Activated CD8-positive, alpha-beta memory T cell treated with anti-CD3 and anti-CD28 coated beads for 48 hours (primary cell): ENCODE results near the gene IGF2R.
"Not testable (repeated sequence)": the region's sequence is repeated elsewhere in the genome, so short reads cannot be mapped to it uniquely, and the experiment has no call there.

Experiments used
- DNase-seq, 3 experiments: peaks; one replicate each; pipeline ENCODE4 v3.0.0-alpha.2; 2020; ENCODE audit warnings: low read depth in 2 of 3, low spot score in 2 of 3

IGF2R gene

GRCh38 chr6:160135907-160136655, 167.2 kb downstream of the IGF2R start:
- DNase-seq: no peak

DNA sequence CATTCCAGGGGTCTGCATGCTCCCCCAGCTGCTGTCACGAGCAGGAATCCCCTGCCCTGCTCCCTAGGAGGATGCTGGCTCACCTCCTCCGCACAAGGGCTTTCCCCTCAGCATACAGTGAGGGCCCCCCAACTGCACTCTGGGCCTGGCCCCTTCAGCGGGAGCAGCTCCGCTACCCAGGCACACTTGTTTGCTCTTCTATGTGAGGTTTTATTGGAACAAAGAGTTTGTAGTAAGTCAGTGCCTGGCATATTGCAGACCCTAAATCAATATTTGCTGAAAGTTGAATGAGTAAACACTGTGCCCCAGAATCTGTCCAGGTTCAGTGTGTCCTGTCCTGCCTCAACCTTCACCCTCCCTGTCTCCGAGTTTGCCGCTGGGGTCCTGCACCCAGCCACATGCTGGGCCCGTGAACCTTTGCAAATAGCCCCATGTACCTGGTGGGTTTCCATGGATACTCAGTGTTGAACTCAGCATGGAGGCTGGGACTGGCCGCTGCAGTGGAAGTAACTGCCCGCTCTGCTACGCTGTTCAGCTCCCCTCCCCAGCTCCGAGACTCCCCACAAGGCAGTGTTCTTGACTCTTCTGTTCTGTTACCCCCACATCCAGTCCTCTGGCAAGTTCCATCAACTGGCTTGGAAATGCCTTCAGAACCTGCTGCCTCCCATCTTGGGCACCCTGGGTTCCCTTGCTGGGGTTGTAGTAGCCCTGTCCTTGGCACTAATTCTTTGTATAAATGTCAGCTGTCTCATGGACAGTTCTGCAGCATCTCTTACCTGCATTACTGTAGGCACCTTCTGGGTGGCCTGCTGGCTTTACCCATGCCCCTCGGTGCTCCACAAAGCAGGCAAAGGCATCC, 168.5 kb downstream of the IGF2R start:
- no peak for DNase-seq

DNA sequence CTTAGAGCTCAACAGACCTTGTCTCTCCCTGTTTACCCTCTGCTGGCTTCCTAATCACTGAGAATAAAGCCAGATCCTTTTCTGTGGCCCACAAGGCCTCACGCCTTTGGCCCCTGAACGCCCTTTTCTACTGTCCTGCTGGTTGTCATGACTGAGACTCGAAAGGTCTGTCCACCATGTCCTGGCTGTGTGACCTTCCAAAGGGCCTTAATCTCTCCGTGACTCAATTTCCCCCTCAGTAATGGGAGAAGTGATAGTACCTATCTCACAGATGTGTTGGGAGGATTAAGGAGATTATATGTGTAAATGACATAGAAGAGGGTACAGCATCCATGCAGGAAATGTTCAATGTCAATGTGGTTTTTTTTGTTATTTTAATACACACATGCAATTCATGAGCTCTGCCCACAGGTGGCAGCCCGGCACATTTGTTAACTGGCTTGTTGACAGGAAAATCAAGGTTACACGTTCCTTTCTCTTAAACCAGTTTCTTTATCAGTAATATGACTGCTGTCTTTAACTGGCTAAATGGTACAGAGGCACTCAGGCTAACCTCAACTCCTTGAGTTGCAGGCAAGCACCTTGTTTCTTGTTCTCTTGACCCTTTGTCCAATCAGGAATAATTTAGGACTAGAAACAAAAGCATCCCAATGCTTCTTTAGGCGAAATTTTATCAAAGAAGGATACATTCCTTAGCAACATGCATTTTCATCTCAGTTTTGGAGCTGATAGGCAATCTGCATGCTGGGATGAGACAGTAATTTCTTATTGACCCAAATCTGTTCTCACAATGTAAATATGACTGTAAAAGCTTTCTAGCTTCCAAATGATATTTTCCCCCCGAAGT, 169.3 kb downstream of the IGF2R start:
- peak in 1 of 3 experiments; percentile 19 for DNase-seq

DNA sequence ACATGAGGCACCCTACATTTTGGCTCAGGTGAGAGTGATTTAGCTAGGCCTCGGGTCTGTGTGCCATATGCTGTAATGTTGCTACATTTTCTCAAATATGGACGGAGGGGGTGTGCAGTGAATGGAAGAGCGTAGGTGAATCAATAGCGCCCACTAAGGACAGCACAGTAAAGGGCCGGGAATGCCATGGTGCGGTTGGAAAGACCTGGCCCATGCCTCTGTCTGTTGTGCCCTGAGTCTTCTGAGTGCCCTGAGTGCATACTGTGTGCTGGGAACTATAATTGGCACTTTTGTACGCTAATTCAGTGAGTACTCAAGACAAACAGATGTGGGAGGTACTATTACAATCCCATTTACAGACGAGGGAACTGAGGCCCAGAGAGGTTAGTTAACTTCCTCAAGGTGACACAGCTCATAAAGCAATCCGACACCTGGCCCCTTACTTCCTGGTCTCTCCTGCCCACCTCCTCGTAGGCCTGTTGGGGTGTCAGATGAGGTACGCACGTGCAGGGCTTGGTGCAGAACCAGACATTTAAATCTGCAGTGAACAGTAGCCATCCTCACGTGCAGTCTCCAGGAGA, 170.0 kb downstream of the IGF2R start:
- DNase-seq: no peak

- DNase-seq: no peak
These were observed 170.6 kb downstream of the IGF2R start for GRCh38 chr6:160139420-160139851.

- DNase-seq: not testable (repeated sequence)
These were observed 171.6 kb downstream of the IGF2R start for GRCh38 chr6:160140493-160140892.

DNA sequence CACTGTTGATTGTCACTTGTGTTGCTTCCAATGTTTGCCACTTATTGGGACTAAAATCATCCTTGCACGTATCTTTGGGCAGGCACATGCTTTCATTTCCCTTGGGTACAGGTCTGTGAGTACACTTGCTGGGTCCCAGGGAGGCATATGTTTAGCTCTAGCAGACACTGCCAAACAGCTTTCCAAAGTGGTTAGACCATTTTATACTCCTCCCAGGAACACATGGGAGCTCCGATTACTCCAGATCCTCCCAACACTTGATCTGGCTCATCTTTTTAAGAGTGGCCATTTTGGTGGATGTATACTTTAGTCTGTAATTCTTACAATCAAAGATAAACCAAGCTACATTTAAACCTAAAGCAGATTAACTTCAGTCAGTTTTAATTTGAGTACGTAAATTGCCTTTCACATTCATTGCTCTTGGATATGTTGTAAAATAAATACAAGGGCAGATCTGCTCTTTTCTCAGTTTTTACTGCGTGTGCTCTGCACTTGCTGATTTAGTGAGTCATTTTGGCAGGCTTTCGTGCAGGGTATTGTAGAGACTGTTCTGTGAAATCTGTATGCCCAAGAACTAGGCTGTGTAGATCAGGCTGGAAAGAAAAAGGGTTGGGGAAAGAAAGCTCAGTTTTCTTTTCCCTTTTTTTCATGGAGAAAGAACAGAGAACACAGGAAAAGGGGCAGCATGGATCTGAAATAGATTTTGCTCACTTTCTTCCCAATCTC, 172.3 kb downstream of the IGF2R start:
- DNase-seq: no peak

DNA sequence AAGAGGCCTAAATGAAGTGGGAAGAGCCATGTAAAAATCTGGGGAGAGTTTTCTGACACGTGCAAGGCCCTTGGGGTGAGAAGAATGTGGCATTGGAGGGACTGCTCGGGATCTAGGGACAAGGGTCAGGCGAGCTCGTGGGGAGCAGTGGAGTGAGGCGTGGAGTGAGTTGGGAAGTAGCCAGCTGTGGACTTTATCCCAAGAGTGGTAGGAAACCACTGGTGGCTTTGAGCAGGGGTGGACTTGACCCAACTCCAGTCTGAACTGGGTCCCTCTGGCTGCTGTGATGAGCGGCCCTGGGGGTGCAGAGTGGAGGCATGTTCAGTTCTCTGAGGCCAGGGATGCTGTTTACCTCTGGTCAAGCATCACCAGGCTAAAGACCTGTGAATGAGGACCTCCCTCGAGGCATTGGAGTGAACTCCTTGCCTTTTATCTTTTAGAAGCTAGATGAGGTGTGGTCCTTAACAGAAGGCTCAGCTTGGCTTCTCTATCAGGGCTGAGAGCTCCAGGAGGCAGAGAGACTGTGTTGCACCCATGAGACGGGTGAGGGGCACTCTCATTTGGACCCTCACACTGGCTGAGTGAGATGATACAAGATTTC, 173.3 kb downstream of the IGF2R start:
- DNase-seq: no peak

DNA sequence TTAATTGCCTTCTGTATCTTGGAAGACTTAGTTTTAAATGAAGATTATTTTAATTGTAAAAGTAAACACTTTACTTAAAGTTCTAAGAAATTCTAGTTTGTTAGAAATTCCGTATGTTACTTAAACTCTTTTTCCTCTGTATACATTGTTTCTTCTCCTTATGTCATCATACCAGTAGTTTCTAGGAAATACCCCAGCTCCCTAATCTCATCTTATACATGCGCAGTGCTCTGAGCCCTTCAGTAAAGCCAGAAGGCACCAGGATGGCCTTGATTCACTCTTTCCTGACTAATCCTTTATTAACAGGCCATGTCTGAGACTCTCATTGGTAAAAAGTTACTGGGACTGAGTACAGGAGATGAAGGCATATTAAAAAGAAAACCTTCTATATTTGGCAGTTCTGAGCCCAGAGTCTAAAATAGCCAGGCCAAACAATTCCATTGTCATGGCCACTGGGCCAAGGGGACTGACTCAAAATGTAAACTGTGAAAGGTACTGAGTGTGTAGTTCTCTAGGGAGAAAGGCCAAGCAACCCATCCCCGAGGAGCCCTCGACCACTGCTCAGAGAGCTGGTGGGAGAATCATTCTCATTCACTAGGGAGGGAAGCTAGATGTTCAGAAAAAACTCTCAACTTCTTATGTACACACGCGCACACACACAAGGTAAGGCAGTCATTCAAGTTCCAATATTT, 177.7 kb downstream of the IGF2R start:
- no peak for DNase-seq

- DNase-seq: no peak
These were observed 178.3 kb downstream of the IGF2R start for GRCh38 chr6:160147146-160147536.

GRCh38 chr6:160154471-160154870, 185.6 kb downstream of the IGF2R start:
- DNase-seq: no peak

GRCh38 chr6:160156842-160157241, 188.0 kb downstream of the IGF2R start:
- DNase-seq: no peak

GRCh38 chr6:160160450-160160849, 191.6 kb downstream of the IGF2R start:
- DNase-seq: no peak
